Progenitor cell of endocrine pancreas (in vitro differentiated cells): ENCODE measurements around the gene IRF2BP1. TPM values are rescaled to one million over a fixed set of nuclear protein-coding genes. Genes with fewer than 3 reads are reported as not detected.

Experiments used
- DNase-seq: peaks from one replicate; pipeline ENCODE4 v3.0.0; 2021; ENCODE audit warnings: low spot score; ENCODE audit not compliant: unreplicated experiment
- H3K27ac Mint-ChIP-seq: 2 replicates; pipeline ENCODE4 v1.8.0; 2021; ENCODE audit warnings: mild to moderate bottlenecking, moderate library complexity, mixed read lengths
- H3K27me3 Mint-ChIP-seq: 2 replicates; pipeline ENCODE4 v1.8.0; 2021; ENCODE audit warnings: mixed read lengths
- H3K36me3 Mint-ChIP-seq: 2 replicates; pipeline ENCODE4 v1.8.0; 2022; ENCODE audit warnings: mixed read lengths; ENCODE audit not compliant: insufficient read depth
- H3K4me1 Mint-ChIP-seq: 2 replicates; pipeline ENCODE4 v1.8.0; 2021; ENCODE audit warnings: low read depth, mixed read lengths
- H3K4me3 Mint-ChIP-seq: 2 replicates; pipeline ENCODE4 v1.8.0; 2021; ENCODE audit warnings: low read depth, mild to moderate bottlenecking, moderate library complexity, mixed read lengths
- H3K9me3 Mint-ChIP-seq: 2 replicates; pipeline ENCODE4 v1.8.0; 2021; ENCODE audit warnings: low read depth, mixed read lengths
- CTCF ChIP-seq: fragments of 200-600 bp; sonication (generic); IDR thresholded peaks from one replicate; pipeline ENCODE4 v1.5.0; 2021; ENCODE audit warnings: antibody characterized with exemption, mild to moderate bottlenecking; ENCODE audit not compliant: unreplicated experiment
- total RNA-seq: library from RNA; stranded (reverse); gene quantifications from 2 replicates; pipeline ENCODE4 v1.2.1, GENCODE V29; 2021

The IRF2BP1 gene
- total RNA-seq, 1 donor from 2014 or later: 35.0 TPM

- no peak for TF ChIP-seq CTCF
- Mint-ChIP-seq H3K4me3 (no peak overlapping the region), H3K9me3 (no peaks in the 10 kb centered on the region), H3K4me1 (peaks cover 18% of the 10 kb centered on the region), H3K27me3 (no peaks in the 10 kb centered on the region), H3K27ac (no peak overlapping the region), H3K36me3 (peaks cover 3% of the 10 kb centered on the region)
- no peak for DNase-seq
These were observed 25.3 kb downstream of the IRF2BP1 start for GRCh38 chr19:45860359-45861259.

GRCh38 chr19:45854167-45854778 is 31.7 kb downstream of the IRF2BP1 start:
- DNase-seq: no peak
- no peak overlapping the region for H3K4me3 Mint-ChIP-seq
- TF ChIP-seq CTCF: no peak
- no peaks in the 10 kb centered on the region for H3K4me1 Mint-ChIP-seq
- H3K27me3 Mint-ChIP-seq: no peaks in the 10 kb centered on the region
- H3K27ac Mint-ChIP-seq: no peak overlapping the region
- peaks cover 21% of the 10 kb centered on the region for H3K36me3 Mint-ChIP-seq
- no peaks in the 10 kb centered on the region for H3K9me3 Mint-ChIP-seq

- H3K9me3 Mint-ChIP-seq: no peaks in the 10 kb centered on the region
- no peaks in the 10 kb centered on the region for H3K27me3 Mint-ChIP-seq
- no peak overlapping the region for H3K4me3 Mint-ChIP-seq
- peaks cover 17% of the 10 kb centered on the region for H3K36me3 Mint-ChIP-seq
- H3K4me1 Mint-ChIP-seq: no peaks in the 10 kb centered on the region
- H3K27ac Mint-ChIP-seq: no peak overlapping the region
- DNase-seq: no peak
- TF ChIP-seq CTCF: no peak
These were observed 33.0 kb downstream of the IRF2BP1 start for GRCh38 chr19:45852983-45853382.

- H3K27me3 Mint-ChIP-seq: no peaks in the 10 kb centered on the region
- no peaks in the 10 kb centered on the region for H3K4me1 Mint-ChIP-seq
- no peaks in the 10 kb centered on the region for H3K9me3 Mint-ChIP-seq
- H3K27ac Mint-ChIP-seq: no peak overlapping the region
- DNase-seq: no peak
- H3K4me3 Mint-ChIP-seq: no peak overlapping the region
- no peak for TF ChIP-seq CTCF
- H3K36me3 Mint-ChIP-seq: peaks cover 20% of the 10 kb centered on the region
These were observed 33.7 kb downstream of the IRF2BP1 start for GRCh38 chr19:45852145-45852750.

GRCh38 chr19:45848922-45849321 is 37.0 kb downstream of the IRF2BP1 start:
- Mint-ChIP-seq H3K9me3 (no peaks in the 10 kb centered on the region), H3K27ac (no peak overlapping the region), H3K27me3 (no peaks in the 10 kb centered on the region), H3K4me3 (no peak overlapping the region), H3K4me1 (no peaks in the 10 kb centered on the region), H3K36me3 (peaks cover 25% of the 10 kb centered on the region)
- DNase-seq: no peak
- TF ChIP-seq CTCF: peak; percentile 46
